ENCODE results near the gene IPO9.

IPO9 gene

GRCh38 chr1:201914456-201915235, 85.7 kb downstream of the IPO9 start:
- Histone ChIP-seq H3K9ac (ENCODE audit: low read length in 5 of 5) (no peak overlapping the region), H3K27me3 (ENCODE audit: control insufficient read depth in 5 of 5, insufficient read depth in 4 of 5, low read length in 5 of 5) (no peaks in the 10 kb centered on the region), H3K36me3 (ENCODE audit: control insufficient read depth in 5 of 5, insufficient read depth in 5 of 5, low read length in 5 of 5) (no peaks in the 10 kb centered on the region), H3K4me3 (ENCODE audit: low read depth in 1 of 5, low read length in 5 of 5) (no peak overlapping the region), H3K9me3 (ENCODE audit: control insufficient read depth in 5 of 5, low read length in 5 of 5) (no peaks in the 10 kb centered on the region), H3K27ac (ENCODE audit: low read depth, low read length) (peak overlapping the region; percentile 9), H3K4me1 (ENCODE audit: control insufficient read depth in 5 of 5, insufficient read depth in 5 of 5, low read length in 5 of 5) (peaks cover 11 to 57% (median 46%) of the 10 kb centered on the region in 5 donors)

- peaks cover 11 to 57% (median 46%) of the 10 kb centered on the region in 5 donors for H3K4me1 ChIP-seq (ENCODE audit: control insufficient read depth in 5 of 5, insufficient read depth in 5 of 5, low read length in 5 of 5)
- no peak overlapping the region for H3K9ac ChIP-seq (ENCODE audit: low read length in 5 of 5)
- H3K9me3 ChIP-seq (ENCODE audit: control insufficient read depth in 5 of 5, low read length in 5 of 5): no peaks in the 10 kb centered on the region
- no peaks in the 10 kb centered on the region for H3K27me3 ChIP-seq (ENCODE audit: control insufficient read depth in 5 of 5, insufficient read depth in 4 of 5, low read length in 5 of 5)
- H3K4me3 ChIP-seq (ENCODE audit: low read depth in 1 of 5, low read length in 5 of 5): peak overlapping the region in 1 of 5 donors; percentile 13
- H3K36me3 ChIP-seq (ENCODE audit: control insufficient read depth in 5 of 5, insufficient read depth in 5 of 5, low read length in 5 of 5): no peaks in the 10 kb centered on the region
- peak overlapping the region; percentile 37 for H3K27ac ChIP-seq (ENCODE audit: low read depth, low read length)
These were observed 87.8 kb downstream of the IPO9 start for GRCh38 chr1:201916649-201917249.

GRCh38 chr1:201917362-201918033, 88.5 kb downstream of the IPO9 start:
- Histone ChIP-seq H3K36me3 (ENCODE audit: control insufficient read depth in 5 of 5, insufficient read depth in 5 of 5, low read length in 5 of 5) (no peaks in the 10 kb centered on the region), H3K9me3 (ENCODE audit: control insufficient read depth in 5 of 5, low read length in 5 of 5) (no peaks in the 10 kb centered on the region), H3K27ac (ENCODE audit: low read depth, low read length) (peak overlapping the region; percentile 37), H3K9ac (ENCODE audit: low read length in 5 of 5) (peak overlapping the region in 1 of 5 donors; percentile 21), H3K4me3 (ENCODE audit: low read depth in 1 of 5, low read length in 5 of 5) (peak overlapping the region in 1 of 5 donors; percentile 13), H3K27me3 (ENCODE audit: control insufficient read depth in 5 of 5, insufficient read depth in 4 of 5, low read length in 5 of 5) (no peaks in the 10 kb centered on the region), H3K4me1 (ENCODE audit: control insufficient read depth in 5 of 5, insufficient read depth in 5 of 5, low read length in 5 of 5) (peaks cover 11 to 51% (median 43%) of the 10 kb centered on the region in 5 donors)

- Histone ChIP-seq H3K36me3 (ENCODE audit: control insufficient read depth in 5 of 5, insufficient read depth in 5 of 5, low read length in 5 of 5) (no peaks in the 10 kb centered on the region), H3K9ac (ENCODE audit: low read length in 5 of 5) (peak overlapping the region in 1 of 5 donors; percentile 21), H3K27me3 (ENCODE audit: control insufficient read depth in 5 of 5, insufficient read depth in 4 of 5, low read length in 5 of 5) (no peaks in the 10 kb centered on the region), H3K4me1 (ENCODE audit: control insufficient read depth in 5 of 5, insufficient read depth in 5 of 5, low read length in 5 of 5) (peaks cover 11 to 43% (median 36%) of the 10 kb centered on the region in 5 donors), H3K4me3 (ENCODE audit: low read depth in 1 of 5, low read length in 5 of 5) (no peak overlapping the region), H3K27ac (ENCODE audit: low read depth, low read length) (no peak overlapping the region), H3K9me3 (ENCODE audit: control insufficient read depth in 5 of 5, low read length in 5 of 5) (no peaks in the 10 kb centered on the region)
These were observed 89.4 kb downstream of the IPO9 start for GRCh38 chr1:201918343-201918742.

GRCh38 chr1:201921952-201922558, 93.1 kb downstream of the IPO9 start:
- Histone ChIP-seq H3K9ac (ENCODE audit: low read length in 5 of 5) (no peak overlapping the region), H3K27ac (ENCODE audit: low read depth, low read length) (no peak overlapping the region), H3K4me1 (ENCODE audit: control insufficient read depth in 5 of 5, insufficient read depth in 5 of 5, low read length in 5 of 5) (peaks cover 7 to 27% (median 21%) of the 10 kb centered on the region in 5 donors)

GRCh38 chr1:201925301-201925567, 96.3 kb downstream of the IPO9 start:
- Histone ChIP-seq H3K27ac (ENCODE audit: low read depth, low read length) (no peak overlapping the region), H3K4me1 (ENCODE audit: control insufficient read depth in 5 of 5, insufficient read depth in 5 of 5, low read length in 5 of 5) (peaks cover 0 to 11% (median 6%) of the 10 kb centered on the region in 5 donors)

More at GRCh38 chr1:201921952-201922558, 93.1 kb downstream of the IPO9 start:
- Histone ChIP-seq H3K9me3 (ENCODE audit: control insufficient read depth in 5 of 5, low read length in 5 of 5) (no peaks in the 10 kb centered on the region), H3K36me3 (ENCODE audit: control insufficient read depth in 5 of 5, insufficient read depth in 5 of 5, low read length in 5 of 5) (no peaks in the 10 kb centered on the region), H3K27me3 (ENCODE audit: control insufficient read depth in 5 of 5, insufficient read depth in 4 of 5, low read length in 5 of 5) (no peaks in the 10 kb centered on the region), H3K4me3 (ENCODE audit: low read depth in 1 of 5, low read length in 5 of 5) (no peak overlapping the region)

GRCh38 chr1:201925981-201926645, 97.2 kb downstream of the IPO9 start:
- H3K27ac ChIP-seq (ENCODE audit: low read depth, low read length): no peak overlapping the region
- H3K9me3 ChIP-seq (ENCODE audit: control insufficient read depth in 5 of 5, low read length in 5 of 5): no peaks in the 10 kb centered on the region
- peaks cover 0 to 3% (median 0%) of the 10 kb centered on the region in 5 donors for H3K36me3 ChIP-seq (ENCODE audit: control insufficient read depth in 5 of 5, insufficient read depth in 5 of 5, low read length in 5 of 5)
- no peak overlapping the region for H3K9ac ChIP-seq (ENCODE audit: low read length in 5 of 5)
- H3K27me3 ChIP-seq (ENCODE audit: control insufficient read depth in 5 of 5, insufficient read depth in 4 of 5, low read length in 5 of 5): no peaks in the 10 kb centered on the region
- no peak overlapping the region for H3K4me3 ChIP-seq (ENCODE audit: low read depth in 1 of 5, low read length in 5 of 5)
- H3K4me1 ChIP-seq (ENCODE audit: control insufficient read depth in 5 of 5, insufficient read depth in 5 of 5, low read length in 5 of 5): peaks cover 0 to 11% (median 6%) of the 10 kb centered on the region in 5 donors

More at GRCh38 chr1:201925301-201925567, 96.3 kb downstream of the IPO9 start:
- Histone ChIP-seq H3K9me3 (ENCODE audit: control insufficient read depth in 5 of 5, low read length in 5 of 5) (no peaks in the 10 kb centered on the region), H3K9ac (ENCODE audit: low read length in 5 of 5) (no peak overlapping the region), H3K4me3 (ENCODE audit: low read depth in 1 of 5, low read length in 5 of 5) (no peak overlapping the region), H3K27me3 (ENCODE audit: control insufficient read depth in 5 of 5, insufficient read depth in 4 of 5, low read length in 5 of 5) (no peaks in the 10 kb centered on the region), H3K36me3 (ENCODE audit: control insufficient read depth in 5 of 5, insufficient read depth in 5 of 5, low read length in 5 of 5) (no peaks in the 10 kb centered on the region)

GRCh38 chr1:201928266-201928665, 99.3 kb downstream of the IPO9 start:
- H3K4me1 ChIP-seq (ENCODE audit: control insufficient read depth in 5 of 5, insufficient read depth in 5 of 5, low read length in 5 of 5): peaks cover 0 to 11% (median 6%) of the 10 kb centered on the region in 5 donors
- no peak overlapping the region for H3K4me3 ChIP-seq (ENCODE audit: low read depth in 1 of 5, low read length in 5 of 5)
- no peaks in the 10 kb centered on the region for H3K27me3 ChIP-seq (ENCODE audit: control insufficient read depth in 5 of 5, insufficient read depth in 4 of 5, low read length in 5 of 5)
- H3K9me3 ChIP-seq (ENCODE audit: control insufficient read depth in 5 of 5, low read length in 5 of 5): no peaks in the 10 kb centered on the region
- H3K9ac ChIP-seq (ENCODE audit: low read length in 5 of 5): no peak overlapping the region
- H3K36me3 ChIP-seq (ENCODE audit: control insufficient read depth in 5 of 5, insufficient read depth in 5 of 5, low read length in 5 of 5): peaks cover 0 to 3% (median 0%) of the 10 kb centered on the region in 5 donors
- no peak overlapping the region for H3K27ac ChIP-seq (ENCODE audit: low read depth, low read length)

GRCh38 chr1:201930137-201930536, 101.2 kb downstream of the IPO9 start:
- Histone ChIP-seq H3K27ac (ENCODE audit: low read depth, low read length) (no peak overlapping the region), H3K9me3 (ENCODE audit: control insufficient read depth in 5 of 5, low read length in 5 of 5) (no peaks in the 10 kb centered on the region), H3K4me3 (ENCODE audit: low read depth in 1 of 5, low read length in 5 of 5) (no peak overlapping the region), H3K4me1 (ENCODE audit: control insufficient read depth in 5 of 5, insufficient read depth in 5 of 5, low read length in 5 of 5) (peaks cover 0 to 9% (median 6%) of the 10 kb centered on the region in 5 donors), H3K9ac (ENCODE audit: low read length in 5 of 5) (no peak overlapping the region), H3K27me3 (ENCODE audit: control insufficient read depth in 5 of 5, insufficient read depth in 4 of 5, low read length in 5 of 5) (peaks cover 0 to 3% (median 0%) of the 10 kb centered on the region in 5 donors), H3K36me3 (ENCODE audit: control insufficient read depth in 5 of 5, insufficient read depth in 5 of 5, low read length in 5 of 5) (peaks cover 0 to 3% (median 0%) of the 10 kb centered on the region in 5 donors)

Measured in subcutaneous abdominal adipose tissue (tissue), 5 donors.